Measurements from ENCODE around the gene DCAF11.

Gene DCAF11

DNA sequence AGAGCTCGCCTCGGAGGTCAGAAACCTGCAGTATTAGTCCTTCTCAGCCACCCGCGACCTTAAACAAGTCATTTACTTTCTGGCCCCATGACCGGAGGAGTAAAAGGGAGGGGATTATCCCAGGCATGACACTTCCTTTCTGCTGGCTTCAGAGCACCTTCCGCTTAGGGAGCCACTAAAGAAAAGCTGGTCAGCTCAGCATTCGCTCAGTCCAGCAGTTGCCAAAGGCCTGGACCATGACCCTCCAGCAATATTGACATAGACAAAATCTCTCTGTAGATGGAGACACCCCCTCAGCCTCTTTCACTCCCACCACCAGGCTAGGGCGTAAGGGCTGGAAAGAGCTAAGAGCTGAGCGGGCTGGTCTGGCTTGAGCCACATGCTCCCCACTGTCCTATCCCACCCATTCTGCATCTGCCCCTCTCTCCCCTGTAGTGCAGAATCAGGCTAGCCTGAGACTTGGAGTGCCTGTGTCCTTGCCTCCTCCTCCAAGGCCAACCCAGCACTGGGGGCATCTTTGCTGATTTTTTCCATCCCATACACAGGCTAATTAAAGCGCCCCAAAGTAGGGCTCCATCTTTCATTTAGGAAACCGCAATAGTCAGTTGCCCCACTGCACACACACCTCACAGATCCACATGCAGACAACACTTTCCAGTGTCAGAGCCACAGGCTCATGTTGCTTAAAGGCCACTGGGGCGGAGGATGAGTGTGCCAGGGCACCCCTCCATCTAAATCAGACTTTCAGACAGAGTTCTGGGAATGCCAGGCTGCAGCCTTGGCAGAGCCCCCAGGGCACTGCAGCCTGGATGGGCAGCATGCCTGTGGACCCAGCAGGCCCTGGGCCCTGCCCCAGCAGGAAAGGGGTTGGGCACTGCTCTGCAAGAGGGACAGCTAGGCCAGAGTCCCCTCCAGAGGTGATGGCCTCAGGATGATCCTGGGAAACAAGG is 47.2 kb upstream of the DCAF11 start:
- peak; percentile 59 for DNase-seq (ENCODE audit: low spot score)
- Histone ChIP-seq H3K9me3 (ENCODE audit: severe bottlenecking) (no peaks in the 10 kb centered on the region), H3K36me3 (ENCODE audit: low read depth) (no peaks in the 10 kb centered on the region), H3K4me3 (ENCODE audit: severe bottlenecking) (no peak overlapping the region), H3K27ac (ENCODE audit: poor library complexity, severe bottlenecking) (no peak overlapping the region), H3K27me3 (ENCODE audit: insufficient read depth, poor library complexity, severe bottlenecking) (no peaks in the 10 kb centered on the region), H3K4me1 (ENCODE audit: insufficient read depth, poor library complexity, severe bottlenecking) (no peaks in the 10 kb centered on the region)
- TF ChIP-seq, protein P1, sequence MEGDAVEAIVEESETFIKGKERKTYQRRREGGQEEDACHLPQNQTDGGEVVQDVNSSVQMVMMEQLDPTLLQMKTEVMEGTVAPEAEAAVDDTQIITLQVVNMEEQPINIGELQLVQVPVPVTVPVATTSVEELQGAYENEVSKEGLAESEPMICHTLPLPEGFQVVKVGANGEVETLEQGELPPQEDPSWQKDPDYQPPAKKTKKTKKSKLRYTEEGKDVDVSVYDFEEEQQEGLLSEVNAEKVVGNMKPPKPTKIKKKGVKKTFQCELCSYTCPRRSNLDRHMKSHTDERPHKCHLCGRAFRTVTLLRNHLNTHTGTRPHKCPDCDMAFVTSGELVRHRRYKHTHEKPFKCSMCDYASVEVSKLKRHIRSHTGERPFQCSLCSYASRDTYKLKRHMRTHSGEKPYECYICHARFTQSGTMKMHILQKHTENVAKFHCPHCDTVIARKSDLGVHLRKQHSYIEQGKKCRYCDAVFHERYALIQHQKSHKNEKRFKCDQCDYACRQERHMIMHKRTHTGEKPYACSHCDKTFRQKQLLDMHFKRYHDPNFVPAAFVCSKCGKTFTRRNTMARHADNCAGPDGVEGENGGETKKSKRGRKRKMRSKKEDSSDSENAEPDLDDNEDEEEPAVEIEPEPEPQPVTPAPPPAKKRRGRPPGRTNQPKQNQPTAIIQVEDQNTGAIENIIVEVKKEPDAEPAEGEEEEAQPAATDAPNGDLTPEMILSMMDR (IDR thresholded peaks at IDR 0.05; ENCODE audit: poor library complexity, severe bottlenecking): no peak
- no peak for ATAC-seq (ENCODE audit: low read depth)

DNA sequence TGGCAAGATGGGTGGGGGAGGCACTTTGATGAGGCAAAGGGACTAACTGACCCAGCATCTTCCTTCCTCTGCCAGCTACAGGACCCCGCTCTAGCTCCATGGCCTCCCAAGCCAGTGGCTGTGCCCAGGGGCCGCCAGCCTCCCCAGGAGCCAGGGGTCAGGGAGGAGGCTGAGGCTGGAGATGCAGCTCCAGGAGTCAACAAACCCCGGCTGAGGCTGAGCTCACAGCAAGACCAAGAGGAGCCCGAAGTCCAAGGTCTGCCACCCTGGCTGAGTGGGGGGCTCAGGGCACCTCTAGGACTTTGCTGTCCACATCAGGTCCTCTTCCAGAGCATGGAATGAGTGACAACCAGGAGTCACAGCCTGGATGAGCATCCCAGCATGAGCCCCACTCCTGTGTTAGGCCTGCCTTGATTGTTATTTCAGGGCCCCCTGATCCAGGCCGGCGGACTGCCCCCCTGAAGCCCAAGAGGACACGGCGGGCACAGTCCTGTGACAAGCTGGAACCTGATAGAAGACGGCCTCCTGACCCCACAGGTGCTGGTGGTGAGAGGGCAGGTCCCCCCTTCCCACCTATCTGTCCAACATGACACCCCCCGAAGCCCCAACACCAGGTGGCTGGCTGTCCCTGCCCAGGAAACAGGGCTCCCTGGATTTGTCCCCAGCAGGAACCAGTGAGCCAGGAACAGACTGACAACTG is 45.7 kb upstream of the DCAF11 start:
- no peaks in the 10 kb centered on the region for H3K27me3 ChIP-seq (ENCODE audit: insufficient read depth, poor library complexity, severe bottlenecking)
- DNase-seq (ENCODE audit: low spot score) (peak; percentile 77), ATAC-seq (ENCODE audit: low read depth) (no peak)
- TF ChIP-seq, protein P1 (IDR thresholded peaks at IDR 0.05; ENCODE audit: poor library complexity, severe bottlenecking): no peak
- H3K27ac ChIP-seq (ENCODE audit: poor library complexity, severe bottlenecking): no peak overlapping the region
- H3K36me3 ChIP-seq (ENCODE audit: low read depth): no peaks in the 10 kb centered on the region
- H3K4me3 ChIP-seq (ENCODE audit: severe bottlenecking): no peak overlapping the region
- H3K9me3 ChIP-seq (ENCODE audit: severe bottlenecking): no peaks in the 10 kb centered on the region
- no peaks in the 10 kb centered on the region for H3K4me1 ChIP-seq (ENCODE audit: insufficient read depth, poor library complexity, severe bottlenecking)

DNA sequence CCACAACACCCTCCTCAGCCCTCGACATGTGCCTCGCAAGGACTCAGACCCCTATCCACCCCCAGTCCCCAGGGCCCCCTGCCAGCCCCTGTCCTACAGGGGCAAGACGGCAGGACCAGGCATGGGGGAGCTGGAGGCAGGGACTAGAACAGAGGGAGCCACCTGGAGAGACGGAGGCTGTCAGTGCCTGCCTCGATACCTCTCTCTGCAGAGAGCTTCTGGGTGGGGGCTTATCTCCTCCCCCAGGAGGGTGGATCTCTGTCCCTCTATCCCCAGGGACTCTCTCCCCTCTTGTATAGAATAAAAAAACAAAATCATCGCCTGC is 45.2 kb upstream of the DCAF11 start:
- Histone ChIP-seq H3K27me3 (ENCODE audit: insufficient read depth, poor library complexity, severe bottlenecking) (no peaks in the 10 kb centered on the region), H3K27ac (ENCODE audit: poor library complexity, severe bottlenecking) (no peak overlapping the region), H3K4me3 (ENCODE audit: severe bottlenecking) (no peak overlapping the region), H3K9me3 (ENCODE audit: severe bottlenecking) (no peaks in the 10 kb centered on the region), H3K36me3 (ENCODE audit: low read depth) (no peaks in the 10 kb centered on the region), H3K4me1 (ENCODE audit: insufficient read depth, poor library complexity, severe bottlenecking) (no peaks in the 10 kb centered on the region)
- TF ChIP-seq, protein P1 (IDR thresholded peaks at IDR 0.05; ENCODE audit: poor library complexity, severe bottlenecking): no peak
- ATAC-seq (ENCODE audit: low read depth) (no peak), DNase-seq (ENCODE audit: low spot score) (no peak)

DNA sequence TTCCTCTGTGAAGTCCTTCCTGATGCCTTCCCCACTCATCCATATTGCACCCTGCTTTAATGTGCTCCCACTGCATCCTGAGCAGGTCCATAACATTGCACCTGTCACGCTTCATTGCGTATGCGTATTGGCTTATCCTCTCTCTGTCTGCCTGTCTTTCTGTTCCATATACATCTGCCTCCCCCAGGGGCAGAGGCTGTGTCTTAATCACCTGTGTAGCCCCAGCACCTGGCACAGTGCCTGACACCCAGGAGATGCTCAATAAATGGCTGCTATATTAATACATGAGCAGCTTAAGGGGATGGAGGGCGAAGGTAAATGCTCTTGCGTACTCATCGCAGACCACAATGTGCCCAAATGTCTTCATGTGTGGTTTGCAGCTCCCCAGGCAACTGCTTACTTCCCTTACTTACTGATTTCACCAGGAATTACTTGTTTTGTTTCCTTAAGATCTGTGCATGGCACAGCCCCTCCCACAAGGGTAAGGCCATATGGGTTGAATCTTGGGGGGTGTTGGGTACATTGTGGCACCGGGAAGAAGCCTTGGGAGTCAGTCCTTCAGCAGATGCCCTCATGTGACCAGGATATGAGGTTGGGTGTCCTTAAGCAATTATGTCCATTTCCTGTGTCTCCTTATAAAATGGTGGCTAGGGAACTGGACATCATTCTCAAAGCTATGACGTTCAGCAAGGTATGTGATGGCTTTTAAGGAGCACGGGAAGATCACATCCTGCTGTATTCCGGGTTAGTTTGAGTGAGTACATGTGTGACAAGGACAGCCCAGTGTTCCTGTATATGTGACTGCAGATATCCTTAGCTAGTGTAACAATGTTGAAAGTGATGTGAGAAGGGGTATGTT is 44.1 kb upstream of the DCAF11 start:
- ATAC-seq (ENCODE audit: low read depth) (no peak), DNase-seq (ENCODE audit: low spot score) (peak; percentile 35)
- Histone ChIP-seq H3K27ac (ENCODE audit: poor library complexity, severe bottlenecking) (no peak overlapping the region), H3K4me3 (ENCODE audit: severe bottlenecking) (no peak overlapping the region), H3K27me3 (ENCODE audit: insufficient read depth, poor library complexity, severe bottlenecking) (no peaks in the 10 kb centered on the region), H3K9me3 (ENCODE audit: severe bottlenecking) (no peaks in the 10 kb centered on the region), H3K4me1 (ENCODE audit: insufficient read depth, poor library complexity, severe bottlenecking) (no peaks in the 10 kb centered on the region), H3K36me3 (ENCODE audit: low read depth) (no peaks in the 10 kb centered on the region)
- TF ChIP-seq, protein P1 (IDR thresholded peaks at IDR 0.05; ENCODE audit: poor library complexity, severe bottlenecking): no peak
